Hepatocyte (in vitro differentiated cells): ENCODE measurements around the gene ADAP1. TPM values are rescaled to one million over a fixed set of nuclear protein-coding genes. Genes with fewer than 3 reads are reported as not detected.

Experiments
- DNase-seq: peaks from one replicate; pipeline ENCODE4 v3.0.0-alpha.2; 2016; ENCODE audit warnings: low spot score
- H2AFZ ChIP-seq: fragments of 200-600 bp; sonication (generic); 2 replicates; pipeline ENCODE4 v1.6.0; 2016; ENCODE audit warnings: antibody characterized with exemption, mild to moderate bottlenecking
- H3K27ac ChIP-seq: fragments of 200-600 bp; sonication (generic); 2 replicates; pipeline ENCODE4 v1.5.1; 2016; ENCODE audit warnings: mild to moderate bottlenecking
- H3K27me3 ChIP-seq: fragments of 200-600 bp; sonication (generic); 2 replicates; pipeline ENCODE4 v1.6.1; 2016
- H3K36me3 ChIP-seq: fragments of 200-600 bp; sonication (generic); replicated peaks from 2 replicates; pipeline ENCODE4 v1.5.1; 2016; ENCODE audit warnings: low read depth; ENCODE audit not compliant: insufficient read depth
- H3K4me1 ChIP-seq: fragments of 200-600 bp; sonication (generic); 2 replicates; pipeline ENCODE4 v1.5.1; 2016; ENCODE audit warnings: mild to moderate bottlenecking, moderate library complexity; ENCODE audit not compliant: insufficient read depth
- H3K4me2 ChIP-seq: fragments of 200-600 bp; sonication (generic); 2 replicates; pipeline ENCODE4 v1.6.0; 2016
- H3K4me3 ChIP-seq: fragments of 200-600 bp; sonication (generic); 2 replicates; pipeline ENCODE4 v1.5.1; 2016; ENCODE audit warnings: mild to moderate bottlenecking
- H3K79me2 ChIP-seq: fragments of 200-600 bp; sonication (generic); 2 replicates; pipeline ENCODE4 v1.6.0; 2017; ENCODE audit warnings: mild to moderate bottlenecking
- H3K9me2 ChIP-seq: fragments of 200-600 bp; sonication (generic); replicated peaks from 2 replicates; pipeline ENCODE4 v1.6.0; 2017; ENCODE audit warnings: mild to moderate bottlenecking; ENCODE audit not compliant: insufficient read depth
- H3K9me3 ChIP-seq: fragments of 200-600 bp; sonication (generic); 2 replicates; pipeline ENCODE4 v1.5.1; 2016; ENCODE audit warnings: low read depth, mild to moderate bottlenecking
- H4K20me1 ChIP-seq: fragments of 200-600 bp; sonication (generic); 2 replicates; pipeline ENCODE4 v1.6.0; 2016; ENCODE audit warnings: mild to moderate bottlenecking; ENCODE audit not compliant: insufficient read depth, poor library complexity, severe bottlenecking
- EZH2 ChIP-seq: fragments of 200-600 bp; sonication (generic); IDR thresholded peaks from 2 replicates; pipeline ENCODE4 v1.6.1; 2016; ENCODE audit warnings: antibody characterized with exemption, mild to moderate bottlenecking, borderline replicate concordance
- EZH2phosphoT487 ChIP-seq: fragments of 200-600 bp; sonication (generic); IDR thresholded peaks from one replicate; pipeline ENCODE4 v1.6.1; 2018; ENCODE audit warnings: antibody characterized with exemption, mild to moderate bottlenecking, low read depth, moderate library complexity; ENCODE audit not compliant: unreplicated experiment, severe bottlenecking
- WGBS: methylation state at CpG from one replicate; pipeline ENCODE4 v1.1.6; 2016; ENCODE audit warnings: low lambda C conversion rate; ENCODE audit errors: missing lambda C conversion rate; 5-methylcytosine and 5-hydroxymethylcytosine counted together
- polyA plus RNA-seq: library from polyadenylated mRNA; unstranded; fragments of >200 nt; fragmentation: Nextera tagmentation; extraction: Ambion mirVana; gene quantifications from 2 replicates; pipeline ENCODE4 v1.2.1, GENCODE V29; 2016
- total RNA-seq: library from RNA; depleted of rRNA; stranded (reverse); fragments of >200 nt; gene quantifications from 2 replicates; pipeline ENCODE4 v1.2.3, GENCODE V29; 2014
- TF ChIP-seq, protein P1 (sequence below): fragments of 200-600 bp; sonication (generic); IDR thresholded peaks from 2 replicates; pipeline ENCODE4 v1.5.1; 2016; ENCODE audit warnings: antibody characterized with exemption, mild to moderate bottlenecking; ENCODE audit not compliant: poor library complexity

ADAP1 gene
- total and polyA plus RNA-seq, 2 experiments from 2014 or later: 25.6 to 35.7 TPM

- Histone ChIP-seq H3K36me3 (no peaks in the 10 kb centered on the region), H3K4me1 (no peaks in the 10 kb centered on the region), H3K9me3 (no peaks in the 10 kb centered on the region), H3K79me2 (no peaks in the 10 kb centered on the region), H3K27me3 (peaks cover 6% of the 10 kb centered on the region), H2AFZ (no peak overlapping the region), H3K4me2 (no peak overlapping the region), H4K20me1 (no peaks in the 10 kb centered on the region), H3K9me2 (no peaks in the 10 kb centered on the region), H3K27ac (no peak overlapping the region), H3K4me3 (no peak overlapping the region)
- no peak for TF ChIP-seq EZH2
- 88% methylated on average over 8 of the region's 8 CpGs for WGBS
- DNase-seq: no peak
These were observed 53.5 kb downstream of the ADAP1 start for GRCh38 chr7:901041-901387.

GRCh38 chr7:900331-901040 lies 54.0 kb downstream of the ADAP1 start:
- H3K27me3 ChIP-seq: peaks cover 6% of the 10 kb centered on the region
- 93% methylated on average over 20 of the region's 26 CpGs for WGBS
- H3K4me1 ChIP-seq: no peaks in the 10 kb centered on the region
- DNase-seq: no peak
- H3K4me2 ChIP-seq: no peak overlapping the region
- H4K20me1 ChIP-seq: no peaks in the 10 kb centered on the region
- no peaks in the 10 kb centered on the region for H3K79me2 ChIP-seq
- H3K9me2 ChIP-seq: no peaks in the 10 kb centered on the region
- H3K36me3 ChIP-seq: no peaks in the 10 kb centered on the region
- H3K27ac ChIP-seq: no peak overlapping the region
- TF ChIP-seq EZH2phosphoT487: no peak
- TF ChIP-seq, protein P1, sequence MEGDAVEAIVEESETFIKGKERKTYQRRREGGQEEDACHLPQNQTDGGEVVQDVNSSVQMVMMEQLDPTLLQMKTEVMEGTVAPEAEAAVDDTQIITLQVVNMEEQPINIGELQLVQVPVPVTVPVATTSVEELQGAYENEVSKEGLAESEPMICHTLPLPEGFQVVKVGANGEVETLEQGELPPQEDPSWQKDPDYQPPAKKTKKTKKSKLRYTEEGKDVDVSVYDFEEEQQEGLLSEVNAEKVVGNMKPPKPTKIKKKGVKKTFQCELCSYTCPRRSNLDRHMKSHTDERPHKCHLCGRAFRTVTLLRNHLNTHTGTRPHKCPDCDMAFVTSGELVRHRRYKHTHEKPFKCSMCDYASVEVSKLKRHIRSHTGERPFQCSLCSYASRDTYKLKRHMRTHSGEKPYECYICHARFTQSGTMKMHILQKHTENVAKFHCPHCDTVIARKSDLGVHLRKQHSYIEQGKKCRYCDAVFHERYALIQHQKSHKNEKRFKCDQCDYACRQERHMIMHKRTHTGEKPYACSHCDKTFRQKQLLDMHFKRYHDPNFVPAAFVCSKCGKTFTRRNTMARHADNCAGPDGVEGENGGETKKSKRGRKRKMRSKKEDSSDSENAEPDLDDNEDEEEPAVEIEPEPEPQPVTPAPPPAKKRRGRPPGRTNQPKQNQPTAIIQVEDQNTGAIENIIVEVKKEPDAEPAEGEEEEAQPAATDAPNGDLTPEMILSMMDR: no peak
- TF ChIP-seq EZH2: no peak
- no peaks in the 10 kb centered on the region for H3K9me3 ChIP-seq
- no peak overlapping the region for H3K4me3 ChIP-seq
- no peak overlapping the region for H2AFZ ChIP-seq

DNA sequence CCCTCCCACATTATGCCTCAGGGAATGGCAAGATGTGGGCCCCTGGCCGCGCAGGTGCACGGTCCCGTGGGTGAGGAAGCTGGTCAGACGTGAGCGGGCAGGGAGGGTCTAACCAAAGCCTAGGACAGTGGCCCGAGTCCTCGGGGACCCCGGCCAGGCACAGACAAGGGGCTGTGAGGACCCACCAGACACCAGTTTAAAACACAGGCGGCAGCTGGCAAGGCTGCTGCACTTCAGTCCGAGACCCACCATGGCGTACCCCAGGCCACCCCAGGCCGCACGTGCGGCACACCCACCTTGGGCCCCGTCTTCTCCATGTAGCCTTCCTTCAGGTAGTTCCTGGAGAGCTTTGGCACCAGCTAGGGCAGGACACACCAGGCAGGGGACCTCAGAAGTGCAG lies 54.7 kb downstream of the ADAP1 start:
- no peaks in the 10 kb centered on the region for H3K4me1 ChIP-seq
- H2AFZ ChIP-seq: no peak overlapping the region
- no peaks in the 10 kb centered on the region for H3K9me2 ChIP-seq
- H3K27me3 ChIP-seq: no peaks in the 10 kb centered on the region
- no peak for DNase-seq
- TF ChIP-seq, protein P1: no peak
- TF ChIP-seq EZH2phosphoT487: no peak
- TF ChIP-seq EZH2: no peak
- no peaks in the 10 kb centered on the region for H3K9me3 ChIP-seq
- H3K27ac ChIP-seq: no peak overlapping the region
- no peaks in the 10 kb centered on the region for H4K20me1 ChIP-seq
- H3K4me2 ChIP-seq: no peak overlapping the region
- no peaks in the 10 kb centered on the region for H3K79me2 ChIP-seq
- no peaks in the 10 kb centered on the region for H3K36me3 ChIP-seq
- H3K4me3 ChIP-seq: no peak overlapping the region
- WGBS: 92% methylated on average over 16 of the region's 16 CpGs

DNA sequence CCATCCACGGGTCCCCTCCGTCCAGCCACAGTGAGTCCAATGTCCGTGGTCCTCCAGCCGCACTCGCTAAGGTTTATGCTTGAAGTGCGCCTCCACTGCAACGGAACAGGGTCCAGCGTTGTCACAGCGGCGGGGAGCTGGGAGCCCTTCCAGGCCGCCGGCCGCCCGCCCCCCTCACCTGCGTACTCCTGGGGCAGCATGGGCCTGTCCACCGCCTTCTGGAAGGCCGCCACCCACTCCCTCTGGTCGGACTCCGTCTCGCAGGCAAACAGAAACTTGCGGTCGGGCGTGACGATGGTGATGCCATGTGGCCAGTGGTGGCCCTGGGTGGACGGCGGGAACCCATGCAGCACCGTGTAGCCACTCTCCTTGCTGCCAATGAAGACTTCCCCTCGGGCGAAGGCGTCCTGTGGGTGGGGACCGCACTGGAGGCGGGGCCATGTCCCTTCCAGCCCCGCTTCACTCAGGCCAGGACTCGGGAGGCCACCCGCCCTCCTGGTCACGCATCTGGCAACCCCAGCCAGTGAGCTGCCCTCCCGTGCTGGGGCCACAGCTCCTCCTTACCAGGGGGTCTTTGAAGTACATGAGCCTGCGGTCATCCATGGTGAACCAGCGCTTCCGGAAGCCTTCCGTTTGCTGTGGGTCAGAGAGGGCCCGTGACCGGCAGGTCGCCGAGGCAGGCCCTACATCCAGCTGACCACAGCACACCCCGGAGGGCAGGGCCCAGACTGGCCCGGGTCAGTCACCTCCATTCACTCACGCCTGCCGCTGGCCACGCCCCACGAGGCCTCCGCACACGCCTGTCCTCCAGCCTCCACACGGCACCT lies 55.4 kb downstream of the ADAP1 start:
- Histone ChIP-seq H3K9me2 (no peaks in the 10 kb centered on the region), H3K4me3 (no peak overlapping the region), H2AFZ (no peak overlapping the region), H3K36me3 (no peaks in the 10 kb centered on the region), H3K27ac (no peak overlapping the region), H4K20me1 (no peaks in the 10 kb centered on the region), H3K4me2 (no peak overlapping the region), H3K79me2 (no peaks in the 10 kb centered on the region), H3K27me3 (no peaks in the 10 kb centered on the region), H3K4me1 (no peaks in the 10 kb centered on the region), H3K9me3 (no peaks in the 10 kb centered on the region)
- 92% methylated on average over 52 of the region's 54 CpGs for WGBS
- TF ChIP-seq EZH2 (no peak), EZH2phosphoT487 (no peak)
- TF ChIP-seq, protein P1: no peak
- DNase-seq: no peak
